GM18909 (cell line): ENCODE data around the gene HOMER2.

Experiments
- ATAC-seq: cut with Tn5 transposase; IDR thresholded peaks from one replicate; pipeline ENCODE4 v1.9.1; 2021; ENCODE audit warnings: mild to moderate bottlenecking; ENCODE audit not compliant: unreplicated experiment, poor library complexity

Gene HOMER2

DNA sequence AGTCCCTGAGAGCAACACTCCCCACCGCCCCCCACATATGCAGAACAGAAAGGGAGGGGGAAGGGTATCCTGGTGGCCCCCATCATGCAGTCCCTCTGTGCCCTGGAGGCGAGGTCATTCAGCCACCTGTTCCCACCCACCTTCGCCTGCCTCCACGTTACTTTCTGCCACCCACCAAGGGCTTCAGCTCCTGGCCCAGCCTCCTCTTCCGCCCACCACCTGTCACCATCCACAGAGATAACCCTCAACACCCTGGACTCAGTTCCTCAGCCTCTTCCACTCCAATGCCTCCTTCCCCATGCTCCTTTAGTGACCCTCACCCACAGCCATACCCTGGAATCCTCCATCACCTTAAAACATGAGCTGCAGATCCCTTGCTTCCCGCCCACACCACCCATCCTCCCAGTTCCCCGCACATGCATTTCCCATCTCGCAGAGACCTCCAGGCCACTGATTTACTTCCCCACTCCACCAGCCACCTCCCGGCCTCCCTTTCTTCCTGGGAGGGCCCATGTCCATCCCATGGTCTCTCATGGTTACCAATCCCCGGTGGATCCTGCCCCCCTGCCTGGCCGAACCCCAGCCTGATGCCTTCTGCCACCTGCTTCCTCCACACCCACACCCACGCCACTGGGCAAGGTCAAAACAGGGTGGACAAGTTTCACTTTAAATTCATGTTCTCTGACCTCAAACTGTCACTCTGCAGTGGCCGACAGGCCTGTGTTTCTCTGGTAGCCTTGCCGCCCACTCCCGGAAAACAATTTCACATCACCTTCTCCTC, 18.2 kb downstream of the HOMER2 start:
- ATAC-seq = no peak

DNA sequence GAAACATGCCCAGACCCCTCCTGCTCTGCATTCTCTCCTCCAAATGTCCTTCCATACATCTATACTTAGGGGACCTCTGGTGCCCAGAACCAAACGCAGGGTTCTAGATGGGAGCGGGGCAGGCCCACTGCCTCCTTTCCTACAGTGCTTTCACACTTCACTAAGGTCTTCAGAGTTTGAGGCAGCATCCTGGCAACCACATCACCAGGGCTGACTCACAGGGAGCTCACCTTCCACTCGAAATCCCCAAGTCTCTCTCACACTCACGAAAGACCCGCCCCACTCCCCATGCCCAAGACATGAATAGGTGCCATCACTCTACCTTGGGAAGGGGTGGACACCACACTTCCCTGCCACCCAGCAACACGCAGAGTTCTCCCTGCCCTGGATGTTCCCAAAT, 18.9 kb downstream of the HOMER2 start:
- ATAC-seq = no peak

DNA sequence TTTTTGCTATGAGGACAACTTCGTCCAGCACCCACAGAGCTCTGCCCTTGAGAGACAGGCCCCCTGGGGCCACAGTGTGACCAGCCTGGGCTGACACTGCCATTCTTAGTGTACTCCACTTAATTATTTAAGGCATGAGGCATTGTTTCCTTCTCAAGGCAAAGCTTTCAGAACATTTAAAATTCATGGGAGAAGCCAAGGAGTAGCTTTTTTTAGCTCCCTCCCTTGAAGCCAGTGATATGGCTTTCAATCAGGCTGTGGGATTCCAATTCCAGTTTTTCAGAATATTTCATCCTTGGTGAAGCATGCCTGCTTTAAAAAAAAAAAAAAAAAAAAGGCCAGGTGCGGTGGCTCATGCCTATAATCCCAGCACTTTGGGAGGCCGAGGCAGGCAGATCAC, 21.3 kb downstream of the HOMER2 start:
- no peak for ATAC-seq

DNA sequence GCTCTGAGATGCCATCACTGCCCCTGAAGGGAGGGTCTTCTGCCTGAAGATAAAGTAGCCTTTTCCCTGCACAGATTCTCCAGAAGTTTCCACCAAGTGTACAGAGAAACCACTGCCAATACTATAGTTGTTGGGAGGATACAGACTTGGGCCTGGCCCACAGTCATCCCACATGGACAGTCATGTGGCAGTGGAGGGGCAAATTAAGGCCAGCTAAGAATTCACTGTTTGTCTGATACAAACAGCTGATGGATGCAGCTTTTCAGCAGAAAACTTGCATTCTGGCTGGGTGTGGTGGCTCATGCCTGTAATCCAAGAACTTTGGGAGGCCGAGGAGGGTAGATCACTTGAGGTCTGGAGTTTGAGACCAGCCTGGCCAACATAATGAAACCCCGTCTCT, 22.1 kb downstream of the HOMER2 start:
- ATAC-seq = no peak

DNA sequence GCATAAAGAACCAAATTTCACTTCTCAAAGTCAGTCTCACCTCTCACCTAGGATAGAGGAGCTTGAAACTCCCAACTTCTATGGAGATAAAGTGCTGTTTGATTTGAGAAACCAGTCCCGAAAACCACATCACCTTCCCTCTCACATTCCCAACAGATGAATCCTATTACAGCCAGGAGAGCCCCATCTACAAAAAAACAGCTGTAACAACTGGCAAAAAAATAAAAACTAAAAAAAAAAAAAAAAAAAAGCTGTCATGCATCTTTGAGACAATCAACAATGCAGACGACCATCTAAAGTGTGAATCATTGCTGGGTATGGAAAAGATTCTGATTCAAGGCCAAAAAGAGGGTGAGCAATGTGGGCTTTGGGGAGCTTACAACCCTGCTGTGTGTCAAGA, 23.8 kb downstream of the HOMER2 start:
- ATAC-seq = no peak

DNA sequence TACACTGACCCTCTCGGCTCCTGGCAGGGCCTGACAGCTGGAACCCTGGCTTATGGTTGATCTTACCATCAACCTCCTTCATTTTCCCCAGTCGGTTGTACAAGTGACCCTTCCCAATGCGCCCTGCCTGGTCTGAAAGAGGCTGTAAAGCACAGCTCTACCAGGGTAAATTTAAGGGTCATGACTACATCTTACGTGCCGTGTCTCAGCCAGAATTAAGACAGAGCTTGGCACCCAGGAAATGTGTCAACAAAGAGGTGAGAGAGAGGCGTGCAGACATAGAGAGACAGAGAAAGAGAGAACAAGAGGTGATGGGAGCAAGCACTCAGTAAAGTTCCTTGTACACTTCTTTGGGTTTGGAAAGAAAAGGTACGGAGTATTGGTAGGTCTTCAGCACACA, 28.8 kb downstream of the HOMER2 start:
- ATAC-seq = no peak

DNA sequence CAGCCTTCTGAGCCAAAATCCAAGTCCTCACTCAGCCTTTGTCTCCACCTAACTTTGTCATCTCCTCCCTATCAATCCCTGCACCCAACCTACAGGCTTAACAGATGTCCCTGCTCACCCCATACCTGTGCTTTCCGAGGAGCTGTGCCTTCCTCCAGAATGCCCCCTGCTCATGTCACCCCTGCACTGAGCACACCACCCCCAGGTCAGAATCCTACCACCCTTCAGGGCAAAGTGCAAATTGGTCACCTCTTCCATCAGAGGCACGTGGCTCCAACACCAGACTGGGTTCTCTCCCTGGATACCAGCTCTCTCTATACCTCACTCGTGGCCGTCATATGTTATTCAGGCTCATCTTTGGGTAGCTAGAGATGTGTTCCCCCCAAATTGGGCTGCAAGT, 29.8 kb downstream of the HOMER2 start:
- ATAC-seq = no peak

DNA sequence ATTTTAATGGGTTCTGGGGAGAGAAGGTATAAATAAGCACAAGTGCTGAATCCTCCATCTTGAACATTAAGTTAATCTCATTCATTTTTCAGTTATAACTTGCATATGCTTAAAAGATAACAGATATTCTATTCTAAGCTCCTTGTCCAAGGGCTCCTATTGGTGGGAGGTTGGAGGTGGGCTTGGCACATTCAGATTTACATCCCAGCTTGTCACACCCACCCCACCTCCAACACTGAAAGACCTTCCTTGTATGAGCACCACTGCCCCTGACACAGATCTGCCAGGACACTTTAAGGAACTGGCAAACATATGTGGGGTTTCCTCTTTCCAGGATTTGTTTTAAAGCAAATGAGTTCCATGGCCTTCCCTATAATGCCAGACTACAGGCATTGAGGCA, 30.6 kb downstream of the HOMER2 start:
- no peak for ATAC-seq

DNA sequence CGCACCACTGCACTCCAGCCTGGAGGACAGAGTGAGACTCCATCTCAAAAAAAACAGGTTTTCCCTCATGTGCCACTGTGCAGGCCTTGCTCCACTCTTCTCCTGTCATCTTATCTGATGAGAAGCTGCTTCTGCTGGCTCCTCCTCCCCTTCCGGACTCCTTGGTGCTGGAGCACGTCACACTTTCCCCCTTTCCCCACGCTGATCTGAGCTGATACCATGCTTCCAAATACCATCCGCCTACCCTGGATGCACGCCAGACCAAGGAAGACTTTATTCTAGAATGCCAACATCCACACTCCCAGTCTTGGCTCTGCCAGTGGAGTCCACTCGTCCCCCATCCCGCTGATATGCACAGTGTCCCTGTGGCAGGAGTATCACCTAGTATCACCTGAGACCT, 31.3 kb downstream of the HOMER2 start:
- ATAC-seq = no peak

DNA sequence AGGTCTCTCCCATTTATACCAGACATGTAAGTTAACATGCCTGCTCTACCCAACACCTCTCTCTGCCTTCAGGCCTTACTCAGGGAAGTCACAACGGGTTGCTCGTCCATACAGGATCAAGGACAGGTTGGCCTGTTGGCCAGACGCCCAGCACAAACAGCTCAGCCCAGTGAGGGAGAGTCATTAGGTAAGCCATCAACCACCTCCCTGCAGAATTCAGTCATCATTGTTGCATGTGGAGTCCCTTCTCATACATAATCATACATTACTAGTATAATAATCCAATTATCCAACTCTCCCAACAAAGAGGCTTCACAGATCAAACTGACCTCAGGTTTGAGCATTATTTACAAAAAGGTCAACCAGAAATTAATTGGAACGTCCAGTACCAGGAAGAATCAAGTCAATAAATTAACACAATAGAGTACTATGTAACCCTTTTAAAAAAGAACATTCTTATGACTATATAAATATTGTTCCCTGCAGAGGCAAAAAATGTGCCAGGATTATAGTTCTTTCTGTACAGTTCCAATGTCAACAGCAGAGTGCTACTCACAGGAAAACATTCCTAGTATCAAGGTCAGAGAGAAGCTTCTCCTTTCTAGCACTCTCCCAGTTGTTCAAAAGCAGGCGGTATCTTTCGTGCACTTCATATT, 33.2 kb downstream of the HOMER2 start:
- no peak for ATAC-seq

DNA sequence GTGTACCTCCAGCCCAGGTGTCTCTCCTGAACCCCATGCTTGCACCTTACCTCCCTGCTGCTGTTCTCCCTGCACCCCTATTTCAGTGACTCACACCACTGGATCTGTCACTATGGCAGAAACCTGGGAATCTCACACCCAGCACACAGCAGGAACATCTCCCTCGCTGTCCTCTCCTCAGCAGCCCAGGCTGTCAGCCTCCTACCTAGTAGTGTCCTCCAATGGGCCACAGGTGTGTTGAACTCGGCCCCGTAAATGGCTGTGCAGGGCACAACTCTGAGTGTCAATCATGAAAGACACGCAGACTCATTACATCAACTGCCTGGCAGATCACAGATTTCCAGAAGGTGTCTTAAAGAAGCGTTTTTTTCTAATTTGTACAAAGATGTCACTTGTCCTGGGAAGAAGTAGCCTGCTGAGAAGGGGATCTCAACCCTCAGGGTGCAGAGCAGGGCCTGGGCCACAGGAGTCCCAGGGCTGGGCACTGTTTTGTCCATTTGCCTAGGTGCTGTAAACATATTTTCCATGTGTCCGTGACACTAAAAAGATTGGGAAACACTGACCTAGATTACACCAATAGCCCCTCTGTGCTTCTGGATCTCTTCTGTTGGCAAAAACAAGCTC, 33.8 kb downstream of the HOMER2 start:
- no peak for ATAC-seq

DNA sequence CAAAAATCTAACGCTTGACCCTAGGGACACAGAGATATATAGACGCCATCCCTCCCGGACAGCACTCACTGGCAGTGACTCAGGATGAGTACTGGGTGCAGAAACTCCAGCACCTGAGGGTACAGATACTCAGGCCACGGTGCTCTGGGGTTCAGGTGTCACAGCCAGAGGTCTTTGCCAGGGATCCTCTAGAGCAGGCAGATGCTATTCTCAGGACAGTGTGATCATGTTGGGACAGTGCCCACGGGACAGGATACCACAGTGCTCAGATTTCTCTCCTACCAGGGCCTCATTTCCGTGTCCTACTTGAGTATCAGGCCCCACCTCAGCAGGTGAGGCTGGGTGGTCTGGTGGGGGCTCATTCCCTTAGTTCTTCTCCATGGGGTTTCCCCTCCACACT, 34.4 kb downstream of the HOMER2 start:
- ATAC-seq = no peak

DNA sequence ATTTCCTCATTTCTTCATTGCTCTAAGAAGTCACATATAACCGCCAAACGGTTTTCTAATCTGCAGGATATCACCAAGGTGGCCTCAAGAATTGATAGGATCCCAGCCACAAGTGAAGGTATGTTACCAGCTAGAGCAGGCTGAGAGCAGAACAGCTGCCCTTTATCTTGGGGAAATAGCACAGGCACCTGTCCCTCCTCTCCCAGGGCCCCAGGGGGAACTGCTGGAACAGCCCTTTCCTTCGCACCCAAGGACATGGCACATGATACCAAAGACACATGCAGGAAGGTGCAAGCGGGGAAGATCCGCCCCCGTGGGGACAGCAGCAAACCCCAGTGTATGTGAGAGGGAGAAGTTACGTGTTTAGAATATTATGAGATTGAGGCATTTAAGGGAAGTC, 35.3 kb downstream of the HOMER2 start:
- no peak for ATAC-seq

DNA sequence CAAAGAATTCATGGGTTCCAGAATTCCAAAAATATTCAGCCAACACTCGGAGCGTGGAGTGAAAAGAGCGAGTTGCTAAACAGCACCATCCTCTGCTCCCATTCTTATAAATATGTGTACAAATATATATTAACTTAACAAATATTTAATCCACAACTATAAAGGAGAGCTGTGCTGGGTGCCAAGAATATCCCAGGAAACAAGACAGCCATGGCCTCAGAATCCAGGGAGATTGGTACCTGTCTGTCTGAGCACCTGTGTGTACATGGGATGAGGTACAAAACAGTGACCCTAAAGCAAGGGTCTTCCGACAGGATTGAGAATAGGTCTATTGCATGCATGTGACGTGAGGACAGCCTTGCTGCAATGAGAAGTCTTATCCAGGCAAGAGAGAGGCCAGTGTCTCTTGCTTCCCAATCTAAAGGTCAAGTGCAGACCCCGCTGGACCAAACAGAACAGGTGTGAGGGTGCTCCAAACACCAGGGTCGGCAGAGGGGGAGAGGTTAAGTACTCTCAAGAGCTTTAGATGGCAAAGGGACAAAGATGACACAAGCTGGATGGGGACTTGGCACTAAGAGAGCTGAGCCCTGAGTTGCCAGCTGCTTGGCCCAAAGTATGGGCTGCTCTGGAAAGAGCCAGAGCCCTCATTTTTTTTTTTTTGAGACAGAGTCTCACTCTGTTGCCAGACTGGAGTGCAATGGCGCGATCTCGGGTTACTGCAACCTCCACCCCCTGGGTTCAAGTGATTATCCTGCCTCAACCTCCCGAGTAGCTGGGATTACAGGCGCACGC, 36.2 kb downstream of the HOMER2 start:
- ATAC-seq = no peak

DNA sequence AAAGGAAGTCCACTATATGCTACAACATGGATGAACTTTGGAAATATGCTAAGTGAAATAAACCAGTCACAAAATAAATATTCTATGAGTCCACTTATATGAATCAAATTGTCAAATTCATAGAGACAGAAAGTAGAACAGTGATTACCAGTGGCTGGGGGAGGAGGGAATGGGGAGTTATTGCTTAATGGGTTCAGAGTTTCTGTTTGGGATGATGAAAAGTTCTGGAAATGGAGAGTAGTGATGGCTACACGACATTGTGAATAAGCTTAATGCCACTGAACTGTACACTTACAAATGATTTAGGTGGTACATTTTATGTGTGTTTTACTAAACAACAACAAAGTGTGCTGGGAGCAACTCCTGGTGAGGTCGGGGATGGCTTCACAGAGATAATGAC, 38.1 kb downstream of the HOMER2 start:
- ATAC-seq = no peak

DNA sequence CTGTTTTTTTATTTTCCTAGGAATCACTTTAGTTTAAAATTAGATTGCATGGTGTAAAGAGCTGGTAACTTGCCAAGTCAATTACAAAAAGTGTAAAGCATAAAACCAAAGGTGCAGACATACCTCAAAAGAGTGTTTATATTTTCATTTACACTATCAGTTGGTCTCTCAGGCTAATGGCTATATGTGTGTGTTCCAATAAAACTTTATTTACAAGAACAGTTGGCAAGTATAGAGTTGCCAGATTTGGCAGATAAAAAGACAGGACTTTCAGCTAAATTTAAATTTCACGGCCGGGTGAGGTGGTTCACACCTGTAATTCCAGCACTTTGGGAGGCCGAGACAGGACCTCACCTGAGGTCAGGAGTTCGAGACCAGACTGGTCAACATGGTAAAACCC, 41.1 kb downstream of the HOMER2 start:
- no peak for ATAC-seq

DNA sequence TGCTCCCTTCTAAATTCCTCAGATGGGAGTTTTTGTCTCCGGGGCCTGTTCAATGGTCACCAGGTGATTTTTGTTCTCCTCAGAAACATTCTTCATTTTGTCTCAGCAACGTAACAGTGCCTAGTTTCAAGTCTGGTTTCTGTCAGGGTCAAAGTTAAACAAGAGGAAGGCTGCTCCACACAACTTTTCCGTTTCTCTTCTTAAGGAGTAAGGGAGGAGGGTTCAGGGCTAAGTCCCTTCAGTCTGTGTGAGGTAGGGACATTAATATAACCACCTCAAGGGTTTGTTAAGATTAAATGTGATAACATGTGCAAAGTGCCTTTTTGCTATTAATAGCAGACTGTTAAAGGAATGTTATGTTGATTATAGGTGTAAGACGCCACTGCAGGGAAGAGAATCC, 41.8 kb downstream of the HOMER2 start:
- no peak for ATAC-seq

DNA sequence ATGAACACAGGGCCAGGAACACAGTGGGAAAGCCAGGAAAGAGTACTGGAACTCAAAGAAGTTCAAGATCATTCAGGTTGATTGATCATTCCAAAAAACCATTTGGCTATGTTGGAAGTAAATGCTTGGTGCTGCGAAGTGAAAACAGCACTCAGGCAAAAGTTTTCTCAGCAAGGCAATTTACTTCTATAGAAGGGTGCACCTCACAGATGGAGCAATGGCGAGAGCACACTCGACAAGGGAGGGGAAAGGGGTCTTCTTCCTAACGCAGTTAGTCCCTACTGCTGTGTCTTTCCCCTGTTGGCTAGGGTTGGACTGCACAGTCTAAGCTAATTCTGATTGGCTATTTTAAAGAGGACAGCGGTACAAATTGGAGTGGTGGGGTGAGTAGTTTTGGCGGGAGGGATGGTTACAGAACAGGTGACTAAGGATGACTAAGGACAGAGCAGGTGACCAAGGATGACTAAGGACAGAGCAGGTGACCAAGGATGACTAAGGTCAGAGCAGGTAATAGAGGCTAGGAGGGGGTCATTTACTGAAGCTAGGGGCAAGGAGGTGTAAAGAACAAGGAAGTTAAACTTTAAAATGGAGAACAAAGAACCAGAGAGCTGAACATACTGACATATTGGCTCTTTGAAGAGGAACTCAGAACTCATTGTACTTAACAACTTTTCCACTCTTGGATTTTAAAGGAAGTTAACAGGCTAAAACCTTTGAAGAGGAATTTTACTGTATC, 43.3 kb downstream of the HOMER2 start:
- ATAC-seq = no peak

DNA sequence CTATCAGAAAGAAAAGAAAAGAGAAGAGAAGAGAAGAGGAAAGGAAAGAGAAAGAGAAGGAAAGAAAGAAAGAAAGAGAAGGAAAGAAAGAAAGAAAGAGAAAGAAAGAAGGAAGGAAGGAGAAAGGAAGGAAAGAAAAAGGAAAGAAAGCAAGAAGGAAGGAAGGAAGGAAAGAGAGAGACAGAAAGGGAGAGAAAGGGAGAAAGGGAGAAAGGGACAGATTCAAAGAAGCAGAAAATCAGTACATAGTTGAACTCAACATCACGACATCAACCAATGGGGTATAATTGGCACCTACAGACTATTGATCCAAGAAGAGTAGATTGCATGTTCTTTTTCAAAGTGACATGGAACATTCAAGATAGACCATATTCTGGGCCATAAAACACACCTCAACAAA, 45.2 kb downstream of the HOMER2 start:
- no peak for ATAC-seq

DNA sequence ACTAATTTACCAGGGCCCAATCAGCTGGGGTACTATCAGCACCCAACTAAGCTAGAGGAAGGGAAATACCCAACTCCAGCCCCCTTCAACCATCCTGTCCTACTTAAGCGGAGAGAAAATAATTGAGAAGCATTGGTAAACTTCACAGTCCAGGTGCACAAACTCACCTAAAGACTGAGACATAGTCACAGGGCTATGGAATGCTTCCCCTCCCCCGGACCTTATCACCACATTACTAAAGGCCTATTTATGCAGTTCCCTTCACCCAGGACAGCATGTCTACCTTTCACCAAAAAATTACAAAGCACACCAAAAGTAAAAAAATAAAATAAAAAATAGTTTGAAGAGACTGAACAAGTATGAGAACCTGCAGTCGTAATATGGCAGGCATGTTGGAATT, 47.9 kb downstream of the HOMER2 start:
- ATAC-seq = no peak
